ENCODE results near the gene CKAP2L. TPM values are rescaled to one million over a fixed set of nuclear protein-coding genes. Genes with fewer than 3 reads are reported as not detected.

Gene CKAP2L
- total RNA-seq, 4 donors from 2014 or later: 0.07 to 0.16 TPM; not detected in 2

- no peak for ATAC-seq
These were observed 13.9 kb downstream of the CKAP2L start for GRCh38 chr2:112750560-112750843.

GRCh38 chr2:112749755-112750559 lies 14.5 kb downstream of the CKAP2L start:
- no peaks in the 10 kb centered on the region for H3K4me1 ChIP-seq
- DNase-seq: peak in 1 of 2 donors; percentile 25
- H3K27me3 ChIP-seq: no peaks in the 10 kb centered on the region
- intact Hi-C loops (cut with DNase I; ENCODE audit: low total_unique reads) (loop anchor here (5.0 kb wide), 1 partner anchor 192 kb away; no protein-coding TSS in a partner anchor), in situ Hi-C loops (cut with MboI; ENCODE audit: low sequenced_read_pairs in 4 of 4) (loop anchor here in 1 of 4 donors (10.0 kb wide), 2 partner anchors 125 to 205 kb away; no protein-coding TSS in a partner anchor)
- TF ChIP-seq POLR2A (IDR thresholded peaks at IDR 0.05): no peak
- peak; percentile 34 to 75 (median 50) for TF ChIP-seq CTCF (IDR thresholded peaks at IDR 0.05 in 4 of 5, conservative IDR thresholded peaks at IDR 0.05 in 1 of 5)
- H3K36me3 ChIP-seq: no peaks in the 10 kb centered on the region
- no peak for ATAC-seq
- no peak overlapping the region for H3K27ac ChIP-seq
- no peaks in the 10 kb centered on the region for H3K9me3 ChIP-seq
- H3K4me3 ChIP-seq: no peak overlapping the region

More at GRCh38 chr2:112750560-112750843, 13.9 kb downstream of the CKAP2L start:
- intact Hi-C loops (cut with DNase I; ENCODE audit: low total_unique reads): no loop called here
- no peaks in the 10 kb centered on the region for H3K9me3 ChIP-seq
- DNase-seq: no peak
- TF ChIP-seq CTCF (IDR thresholded peaks at IDR 0.05 in 4 of 5, conservative IDR thresholded peaks at IDR 0.05 in 1 of 5) (no peak), POLR2A (IDR thresholded peaks at IDR 0.05) (no peak)
- in situ Hi-C loops (cut with MboI; ENCODE audit: low sequenced_read_pairs in 4 of 4): loop anchor here in 1 of 4 donors (10.0 kb wide), 2 partner anchors 124 to 204 kb away; no protein-coding TSS in a partner anchor
- H3K4me3 ChIP-seq: no peak overlapping the region
- no peaks in the 10 kb centered on the region for H3K27me3 ChIP-seq
- no peaks in the 10 kb centered on the region for H3K36me3 ChIP-seq
- no peak overlapping the region for H3K27ac ChIP-seq
- no peaks in the 10 kb centered on the region for H3K4me1 ChIP-seq

- ATAC-seq (no peak), DNase-seq (no peak)
- no peak for TF ChIP-seq POLR2A (IDR thresholded peaks at IDR 0.05)
- no peak for TF ChIP-seq CTCF (IDR thresholded peaks at IDR 0.05 in 4 of 5, conservative IDR thresholded peaks at IDR 0.05 in 1 of 5)
- H3K27me3 ChIP-seq: no peaks in the 10 kb centered on the region
- no peaks in the 10 kb centered on the region for H3K4me1 ChIP-seq
- in situ Hi-C loops (cut with MboI; ENCODE audit: low sequenced_read_pairs in 4 of 4) (no loop called here), intact Hi-C loops (cut with DNase I; ENCODE audit: low total_unique reads) (no loop called here)
- H3K9me3 ChIP-seq: no peaks in the 10 kb centered on the region
- H3K27ac ChIP-seq: no peak overlapping the region
- H3K4me3 ChIP-seq: no peak overlapping the region
- H3K36me3 ChIP-seq: no peaks in the 10 kb centered on the region
These were observed 23.9 kb downstream of the CKAP2L start for GRCh38 chr2:112740527-112740926.

- TF ChIP-seq POLR2A (IDR thresholded peaks at IDR 0.05): no peak
- no peak for TF ChIP-seq CTCF (IDR thresholded peaks at IDR 0.05 in 4 of 5, conservative IDR thresholded peaks at IDR 0.05 in 1 of 5)
- DNase-seq: no peak
- no peak overlapping the region for H3K27ac ChIP-seq
- no peaks in the 10 kb centered on the region for H3K36me3 ChIP-seq
- no peaks in the 10 kb centered on the region for H3K9me3 ChIP-seq
- H3K27me3 ChIP-seq: no peaks in the 10 kb centered on the region
- intact Hi-C loops (cut with DNase I; ENCODE audit: low total_unique reads) (no loop called here), in situ Hi-C loops (cut with MboI; ENCODE audit: low sequenced_read_pairs in 4 of 4) (loop anchor here in 1 of 4 donors (10.0 kb wide), 1 partner anchor 113 kb away; no protein-coding TSS in a partner anchor)
- ATAC-seq: no peak
- H3K4me1 ChIP-seq: no peaks in the 10 kb centered on the region
- H3K4me3 ChIP-seq: no peak overlapping the region
These were observed 26.7 kb downstream of the CKAP2L start for GRCh38 chr2:112737542-112738232.
